Renal cortical epithelial cell (primary cell): Measurements from ENCODE around the gene STX1B. TPM values are rescaled to one million over a fixed set of nuclear protein-coding genes. Genes with fewer than 3 reads are reported as not detected.
"Not testable (repeated sequence)": the region's sequence is repeated elsewhere in the genome, so short reads cannot be mapped to it uniquely, and the experiment has no call there.

Experiments
- DNase-seq: peaks from one replicate; pipeline ENCODE4 v3.0.0-alpha.2; 2011; ENCODE audit warnings: low read depth
- total RNA-seq: library from RNA; depleted of rRNA; stranded (reverse); fragments of >200 nt; gene quantifications from 2 replicates; pipeline ENCODE4 v1.2.3, GENCODE V29; 2014

Gene STX1B
- total RNA-seq, result 0.80 TPM in 1 of 2 replicates, not detected in the other

DNA sequence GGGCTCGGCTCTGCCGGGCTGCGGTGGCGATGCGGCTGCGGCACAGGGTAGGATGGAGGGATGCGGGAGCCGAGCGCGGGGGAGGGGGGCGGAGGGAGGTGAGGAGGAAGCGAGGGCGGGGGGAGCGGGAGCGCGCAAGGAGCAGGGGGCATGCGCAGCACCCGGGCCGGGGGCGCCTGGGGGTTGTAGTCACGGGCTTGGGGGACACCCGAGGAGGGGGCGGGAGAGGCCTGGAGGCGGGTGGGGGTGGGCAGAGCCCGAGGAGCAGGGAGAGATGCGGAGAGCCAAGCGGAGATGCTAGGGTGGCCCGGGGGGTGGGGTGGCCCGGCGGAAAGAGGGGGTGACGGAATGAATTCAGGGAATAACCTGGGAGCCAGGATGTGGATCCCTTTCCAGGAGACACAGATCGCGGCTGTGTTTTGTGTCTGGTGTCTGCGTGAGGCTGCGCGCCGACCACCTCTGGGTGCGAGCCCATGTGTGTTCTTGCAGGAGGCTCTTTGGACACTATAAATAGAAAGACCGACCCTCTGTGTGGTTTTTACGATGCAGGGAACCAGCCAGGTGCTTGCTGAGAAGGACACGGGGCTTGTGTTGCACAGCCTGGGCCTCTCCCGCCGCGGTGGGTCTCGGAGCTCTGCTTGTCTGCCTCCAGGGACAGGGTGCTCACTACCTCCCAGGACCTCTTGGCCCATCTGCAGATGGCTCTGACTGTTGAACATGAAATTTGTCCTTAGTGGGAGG lies at the start of gene STX1B:
Gene STX1B (minus strand): TSS at position 54 of the 741 bp plus-strand sequence. CDS start 242 bp downstream, outside the sequence.
- no peak for DNase-seq

DNA sequence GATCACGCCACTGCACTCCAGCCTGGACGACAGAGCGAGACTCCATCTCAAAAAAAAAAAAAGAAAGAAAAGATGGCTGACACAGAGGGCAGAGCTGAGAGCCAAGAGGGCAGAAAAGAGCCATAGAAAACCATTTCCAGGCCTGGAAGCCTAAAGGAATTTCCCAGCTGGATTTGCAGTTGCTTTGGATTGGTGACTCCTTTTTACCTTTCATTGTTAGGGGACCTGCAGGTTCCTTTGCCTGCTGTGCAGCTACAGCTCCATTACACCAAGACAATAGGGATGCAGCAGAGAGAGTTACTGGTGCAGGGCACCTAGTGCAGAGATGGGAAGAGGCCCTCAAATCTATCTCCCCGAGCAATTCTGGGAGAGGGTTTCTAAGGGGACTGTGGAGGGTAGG lies 45.2 kb upstream of the STX1B start:
- DNase-seq, result no peak

DNA sequence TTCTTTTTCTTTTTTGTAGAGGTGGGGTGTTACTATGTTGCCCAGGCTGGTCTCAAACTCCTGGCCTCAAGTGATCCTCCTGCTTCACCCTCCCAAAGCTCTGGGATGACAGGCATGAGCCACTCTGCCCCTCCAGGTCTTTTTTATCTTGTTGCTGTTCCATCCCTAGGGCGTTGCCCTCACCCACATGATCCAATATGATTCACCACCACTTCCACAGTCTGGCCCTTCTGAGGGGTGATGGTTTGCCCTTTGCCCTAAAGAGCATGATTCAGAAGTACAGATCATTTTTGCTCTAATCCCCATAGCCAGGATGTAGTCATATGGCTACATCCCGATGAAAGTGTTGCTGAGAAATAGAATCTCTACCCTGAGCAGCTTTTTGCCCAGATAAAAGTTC lies 41.7 kb upstream of the STX1B start:
- peak; percentile 91 for DNase-seq

DNA sequence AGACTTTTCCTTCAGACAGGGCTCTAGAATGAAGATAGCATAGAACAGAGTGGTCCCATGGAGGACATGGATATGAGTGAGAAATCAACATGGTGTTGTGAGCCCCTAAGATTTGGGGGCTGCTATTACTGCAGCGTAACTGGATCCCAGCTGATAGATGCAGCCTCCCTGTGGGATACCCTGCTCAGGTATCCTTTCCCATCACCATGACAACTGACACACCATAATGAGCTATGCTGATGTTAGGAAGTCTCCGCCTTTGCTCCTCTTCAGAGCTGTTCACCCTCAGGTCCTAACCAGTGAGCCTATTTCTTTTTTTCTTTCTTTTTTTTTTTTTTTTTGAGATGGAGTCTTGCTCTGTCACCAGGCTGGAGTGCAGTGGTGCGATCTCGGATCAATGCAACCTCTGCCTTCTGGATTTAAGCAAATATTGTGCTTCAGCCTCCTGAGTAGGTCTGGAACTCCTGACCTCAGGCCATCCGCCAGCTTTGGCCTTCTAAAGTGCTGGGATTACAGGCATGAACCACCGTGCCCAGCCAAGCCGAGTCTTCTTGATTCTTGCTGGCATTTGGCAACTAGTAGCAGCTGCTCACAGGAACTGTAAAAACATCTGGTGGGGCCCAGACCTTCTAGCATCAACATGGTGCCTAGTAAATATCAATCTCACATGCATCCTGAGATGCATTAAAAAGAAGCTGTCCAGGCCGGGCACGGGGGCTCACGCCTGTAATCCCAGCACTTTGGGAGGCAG lies 40.0 kb upstream of the STX1B start:
- DNase-seq, result no peak

DNA sequence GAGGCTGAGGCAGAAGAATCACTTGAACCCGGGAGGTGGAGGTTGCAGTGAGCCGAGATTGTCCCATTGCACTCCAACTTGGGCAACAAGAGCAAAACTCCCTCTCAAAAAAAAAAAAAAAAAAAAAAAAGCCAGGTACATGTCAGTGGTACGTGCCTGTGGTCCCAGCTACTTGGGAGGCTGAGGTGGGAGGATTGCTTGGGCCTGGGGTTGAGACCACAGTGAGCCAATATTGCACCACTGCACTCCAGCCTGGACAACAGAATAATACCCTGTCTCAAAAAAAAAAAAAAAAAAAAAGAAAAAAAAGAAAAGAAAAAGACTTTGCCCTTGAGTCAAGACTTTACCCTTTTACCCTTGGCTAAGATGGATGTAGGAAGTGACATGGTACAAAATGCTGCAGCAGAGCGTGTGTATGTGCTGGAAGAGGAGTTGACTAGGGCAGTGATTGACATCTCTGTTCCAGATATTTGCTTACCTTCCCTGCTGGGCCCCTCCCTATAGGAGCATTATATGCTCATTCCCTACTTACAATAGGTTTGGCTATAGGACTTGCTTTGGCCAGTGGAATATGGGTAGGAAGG lies 33.6 kb upstream of the STX1B start:
- no peak for DNase-seq

DNA sequence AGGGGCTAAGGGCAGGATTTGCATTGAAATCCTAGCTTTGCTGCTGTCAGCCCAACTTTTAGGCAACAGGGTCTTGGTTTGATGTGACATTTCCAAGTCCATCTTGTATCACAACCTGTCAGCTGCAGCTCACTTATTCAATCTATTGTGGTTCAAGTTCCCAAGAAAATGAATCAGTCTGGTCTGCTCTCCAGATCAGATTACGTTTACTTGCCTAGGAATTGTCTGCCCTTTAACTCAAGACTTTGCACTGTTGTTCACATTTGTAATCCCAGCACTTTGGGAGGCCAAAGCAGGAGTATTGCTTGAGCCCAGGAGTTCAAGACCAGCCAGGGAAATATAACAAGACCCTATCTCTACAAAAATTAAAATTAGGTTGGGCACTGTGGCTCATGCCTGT lies 32.9 kb upstream of the STX1B start:
- DNase-seq, result no peak

DNA sequence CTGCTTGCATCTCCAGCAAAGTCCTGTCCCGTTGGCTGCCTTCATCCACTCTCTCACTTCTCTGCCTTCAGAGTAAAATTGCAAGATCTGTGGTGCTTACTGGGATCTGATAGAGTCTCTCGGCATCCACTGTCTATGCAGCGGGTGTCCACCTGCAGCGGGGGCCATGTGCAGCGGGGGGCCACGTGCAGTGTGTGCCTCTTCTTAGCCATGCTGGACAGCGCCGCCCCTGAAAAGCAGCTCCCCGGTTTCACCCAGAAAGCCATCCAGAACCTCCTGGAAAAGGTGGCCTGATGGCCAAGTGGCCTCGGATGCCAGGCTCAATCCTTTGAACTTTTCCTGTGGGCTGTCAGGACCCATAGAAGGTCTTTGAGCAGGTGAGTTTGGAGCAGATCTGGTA lies 32.4 kb upstream of the STX1B start:
- no peak for DNase-seq

DNA sequence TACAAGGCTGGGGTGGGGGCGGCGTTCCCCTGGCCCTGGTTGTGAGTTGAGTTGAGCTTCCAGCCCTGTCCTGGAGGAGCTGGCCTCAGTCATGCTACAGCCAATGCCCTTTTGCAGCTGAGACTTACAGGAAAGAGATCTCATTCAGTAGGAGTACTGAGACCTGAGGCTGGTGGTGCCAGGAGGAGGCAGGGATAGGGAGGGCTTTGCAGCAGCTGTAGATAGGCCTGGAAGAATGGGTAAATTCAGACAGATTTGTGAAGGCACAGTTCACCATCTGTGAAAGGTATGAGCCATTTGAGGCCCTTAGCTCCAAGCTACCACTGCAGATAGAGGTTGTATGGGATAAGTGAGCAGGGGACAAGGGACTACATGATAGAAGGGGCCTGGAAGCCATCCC lies 28.6 kb upstream of the STX1B start:
- DNase-seq, result no peak

DNA sequence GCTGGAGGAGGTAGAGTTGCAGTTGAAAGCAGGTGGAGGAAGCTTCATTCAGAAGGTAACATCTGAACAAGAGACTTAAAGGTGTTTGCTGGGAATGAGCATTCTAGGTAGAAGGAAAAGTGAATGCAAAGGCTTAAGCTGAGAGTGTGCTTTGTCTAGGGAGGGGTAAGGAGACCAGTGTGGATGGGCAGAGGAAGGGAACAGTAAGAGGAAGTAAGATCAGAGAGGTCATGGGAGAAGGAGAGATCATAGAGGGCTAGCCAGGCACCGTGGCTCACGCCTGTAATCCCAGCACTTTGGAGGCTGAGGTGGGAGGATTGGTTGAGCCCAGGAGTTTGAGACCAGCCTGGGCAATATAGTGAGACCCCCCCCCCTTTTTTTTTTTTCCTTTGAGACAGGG lies 26.3 kb upstream of the STX1B start:
- DNase-seq, result no peak

DNA sequence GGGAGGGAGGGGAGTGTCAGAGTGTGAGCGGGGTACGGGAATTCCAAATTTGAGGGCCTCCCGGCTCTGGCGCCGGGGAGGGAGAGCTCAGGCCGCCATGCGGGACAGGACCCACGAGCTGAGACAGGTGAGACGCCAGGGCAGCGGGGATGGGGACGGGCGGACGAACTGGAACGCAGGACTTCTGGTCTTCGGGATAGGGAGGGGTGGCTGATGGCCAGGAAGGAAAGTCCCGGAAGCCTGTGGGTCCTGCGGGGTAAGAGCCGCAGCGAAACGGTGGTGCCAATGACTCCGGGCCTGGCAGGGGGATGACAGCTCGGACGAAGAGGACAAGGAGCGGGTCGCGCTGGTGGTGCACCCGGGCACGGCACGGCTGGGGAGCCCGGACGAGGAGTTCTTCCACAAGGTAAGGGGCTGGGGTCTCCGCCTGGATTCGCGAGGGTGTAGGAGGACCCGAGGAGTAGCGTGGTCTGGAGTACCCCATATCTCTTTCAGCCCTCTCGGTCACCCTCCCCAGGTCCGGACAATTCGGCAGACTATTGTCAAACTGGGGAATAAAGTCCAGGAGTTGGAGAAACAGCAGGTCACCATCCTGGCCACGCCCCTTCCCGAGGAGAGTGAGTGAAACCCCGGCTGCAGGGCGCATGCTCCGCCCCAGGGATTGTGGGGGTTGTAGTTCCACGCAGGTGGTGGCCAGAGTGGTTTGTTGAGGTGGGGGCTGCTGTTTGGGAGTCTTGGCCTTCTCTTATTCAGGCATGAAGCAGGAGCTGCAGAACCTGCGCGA lies 23.5 kb upstream of the STX1B start:
- peak; percentile 70 for DNase-seq

DNA sequence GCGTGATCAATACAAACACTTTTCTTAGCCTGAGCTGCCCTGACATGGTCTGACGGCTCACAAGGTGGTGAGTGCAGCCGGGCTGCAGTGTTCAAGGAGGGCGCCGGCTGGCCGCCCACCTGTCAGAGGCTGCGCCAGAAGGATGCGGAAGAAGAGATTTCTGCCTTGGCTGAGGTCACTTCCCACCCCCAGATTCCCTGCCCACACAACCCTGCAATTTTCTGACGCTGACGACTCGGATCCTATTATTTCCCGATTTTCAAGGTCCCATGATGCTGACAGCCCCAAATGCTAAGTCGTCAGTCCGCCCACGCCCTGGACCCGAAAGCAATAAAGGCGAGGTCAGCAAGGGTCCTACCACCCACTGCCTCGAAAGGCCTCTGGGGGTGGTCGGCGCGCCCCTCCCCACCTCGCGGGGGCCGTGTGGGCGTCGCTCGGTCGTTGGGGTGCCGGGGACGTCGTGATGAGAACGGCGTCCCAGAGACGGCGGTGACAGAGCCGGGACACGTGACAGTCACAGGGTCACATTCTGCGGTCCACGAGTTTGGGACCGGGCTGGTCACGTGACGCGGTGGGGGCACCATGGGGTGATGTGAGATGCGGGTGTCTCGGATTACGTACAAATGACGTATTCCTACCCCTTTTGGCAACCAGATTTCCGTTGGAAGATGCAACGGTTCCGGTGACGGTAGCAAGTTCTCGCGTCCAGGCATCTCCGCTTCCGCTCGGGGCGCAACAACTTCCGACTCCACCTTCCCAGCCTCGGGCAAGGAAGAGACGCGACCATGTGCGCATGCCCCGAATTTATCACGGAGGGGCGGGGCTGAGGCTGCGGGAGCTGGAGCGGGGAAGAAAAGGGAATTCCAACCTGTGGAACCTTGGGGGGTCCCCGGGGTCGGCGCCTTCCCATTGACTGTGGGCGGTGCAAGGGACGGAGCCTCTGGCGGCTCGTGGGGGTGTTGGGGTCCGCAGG lies 22.6 kb upstream of the STX1B start, which contains the start of gene STX4:
Gene STX4 (plus strand): TSS at position 823 of the 973 bp plus-strand sequence. CDS start 248 bp downstream, outside the sequence.
- peak; percentile 92 for DNase-seq

DNA sequence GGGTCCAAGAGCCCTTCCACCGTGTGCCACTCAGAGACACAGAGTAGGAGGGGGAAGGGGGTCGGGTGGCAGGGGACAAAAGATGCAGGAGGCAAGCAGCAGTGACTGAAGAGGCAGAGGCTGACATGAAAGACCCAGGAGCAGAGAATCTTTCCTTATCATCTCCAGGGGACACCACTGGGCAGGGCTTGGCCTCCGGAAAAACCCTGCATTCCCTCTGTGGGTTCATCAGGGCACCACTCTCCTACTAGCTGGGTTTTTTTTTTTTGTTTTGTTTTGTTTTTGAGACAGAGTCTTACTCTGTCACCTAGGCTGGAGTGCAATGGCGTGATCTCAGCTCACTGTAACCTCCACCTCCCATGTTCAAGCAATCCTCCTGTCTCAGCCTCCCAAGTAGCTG lies 20.8 kb upstream of the STX1B start:
- no peak for DNase-seq

DNA sequence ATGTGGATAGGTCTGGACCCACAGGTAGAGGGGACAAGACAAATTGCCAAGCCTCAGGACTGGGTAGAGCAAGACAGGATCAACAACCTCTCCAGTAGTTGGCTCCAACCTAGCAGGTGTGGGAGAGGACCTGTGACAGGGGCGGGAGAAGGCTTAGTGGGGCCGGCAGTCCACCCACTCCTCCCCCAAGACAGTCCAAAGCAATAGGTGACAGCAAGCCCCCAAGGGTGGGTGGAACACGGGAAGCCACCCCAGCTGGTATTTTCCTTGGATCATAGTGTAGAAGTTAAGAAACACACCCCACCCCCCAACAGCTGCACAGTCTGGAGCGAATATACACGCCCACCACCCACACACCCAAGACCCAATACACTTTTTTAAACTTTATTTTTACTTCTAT lies 18.8 kb upstream of the STX1B start:
- DNase-seq, result no peak

DNA sequence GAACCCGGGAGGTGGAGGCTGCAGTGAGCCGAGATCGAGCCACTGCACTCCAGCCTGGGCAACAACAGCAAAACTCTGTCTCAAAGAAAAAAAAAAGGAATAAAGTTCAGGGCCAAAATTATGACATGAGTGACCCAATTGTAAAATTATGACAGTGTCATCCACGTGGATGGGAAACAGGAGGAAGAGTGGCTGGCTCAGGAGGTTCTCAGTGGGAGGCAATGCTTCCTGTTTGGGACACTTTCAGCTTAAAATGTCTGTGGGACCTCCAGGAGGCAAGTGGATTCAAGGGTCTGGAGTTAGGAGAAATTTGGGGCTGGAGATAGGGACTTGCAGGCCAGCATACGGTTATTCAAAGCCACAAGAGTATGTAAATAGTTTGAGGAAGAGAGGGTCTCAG lies 14.9 kb upstream of the STX1B start:
- no peak for DNase-seq

DNA sequence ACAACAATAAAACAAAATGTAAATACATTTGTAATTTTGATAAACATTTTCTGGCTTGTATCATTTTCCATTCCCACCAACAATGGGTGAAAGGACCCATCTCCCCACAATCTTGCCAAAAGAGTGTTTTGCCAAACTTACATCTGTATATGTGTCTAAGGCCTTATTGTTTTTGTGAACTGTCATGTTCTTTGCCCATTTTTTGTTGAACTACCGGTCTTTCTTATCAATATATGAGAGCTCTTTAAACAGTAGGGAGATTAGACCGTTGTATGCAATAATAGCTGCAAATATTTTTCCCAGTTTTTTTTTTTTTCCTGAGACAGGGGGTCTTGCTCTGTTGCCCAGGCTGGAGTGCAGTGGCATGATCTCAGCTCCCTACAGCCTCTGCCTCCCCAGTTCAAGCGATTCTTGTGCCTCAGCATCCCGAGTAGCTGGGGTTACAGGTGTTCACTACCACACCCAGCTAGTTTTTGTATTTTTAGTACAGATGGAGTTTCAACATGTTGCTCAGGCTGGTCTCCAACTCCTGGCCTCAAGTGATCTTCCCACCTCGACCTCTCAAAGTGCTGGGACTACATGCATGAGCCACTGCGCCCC lies 13.3 kb upstream of the STX1B start:
- no peak for DNase-seq

DNA sequence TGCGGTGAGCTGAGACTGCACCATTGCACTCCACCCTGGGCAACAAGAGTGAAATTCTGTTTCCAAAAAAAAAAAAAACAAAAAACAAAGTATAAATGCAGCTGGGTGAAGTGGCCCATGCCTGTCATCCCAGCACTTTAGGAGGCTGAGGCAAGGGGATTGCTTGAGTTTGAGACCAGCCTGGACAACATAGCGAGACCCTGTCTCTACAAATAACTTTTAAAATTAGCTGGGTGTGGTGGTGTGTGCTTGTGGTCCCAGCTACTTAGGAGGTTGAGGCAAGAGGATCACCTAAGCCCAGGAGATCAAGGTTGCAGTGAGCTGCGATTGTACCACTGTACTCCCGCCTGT lies 12.8 kb upstream of the STX1B start:
- DNase-seq, result no peak

DNA sequence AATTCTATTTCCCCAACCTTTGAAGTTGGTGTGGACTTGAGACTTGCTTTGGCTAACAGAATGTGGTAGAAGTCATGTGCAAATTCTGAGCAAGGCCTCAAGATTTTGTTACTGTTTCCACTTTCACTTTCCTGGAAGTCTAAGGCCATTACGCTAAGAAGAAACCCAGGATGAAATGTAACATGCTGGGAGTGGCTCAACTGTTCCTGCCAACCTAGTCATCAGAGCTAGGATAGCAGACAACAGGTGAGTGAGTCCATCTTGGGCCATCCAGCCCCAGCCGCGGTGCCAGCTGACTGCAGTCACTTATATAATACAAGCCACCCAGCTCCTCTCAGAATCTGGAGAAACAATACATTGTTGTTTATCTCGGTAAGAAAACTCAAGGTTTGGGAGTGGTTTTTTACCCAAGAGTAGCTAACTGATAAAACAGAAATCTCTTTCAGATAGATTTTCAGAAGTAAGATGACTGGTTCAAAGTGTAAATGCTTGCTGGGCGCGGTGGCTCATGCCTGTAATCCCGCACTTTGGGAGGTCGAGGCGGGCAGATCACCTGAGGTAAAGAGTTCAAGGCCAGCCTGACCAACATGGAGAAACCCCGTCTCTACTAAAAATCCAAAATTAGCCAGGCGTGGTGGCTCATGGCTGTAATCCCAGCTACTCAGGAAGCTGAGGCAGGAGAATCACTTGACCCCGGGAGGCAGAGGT lies 12.3 kb upstream of the STX1B start:
- no peak for DNase-seq

DNA sequence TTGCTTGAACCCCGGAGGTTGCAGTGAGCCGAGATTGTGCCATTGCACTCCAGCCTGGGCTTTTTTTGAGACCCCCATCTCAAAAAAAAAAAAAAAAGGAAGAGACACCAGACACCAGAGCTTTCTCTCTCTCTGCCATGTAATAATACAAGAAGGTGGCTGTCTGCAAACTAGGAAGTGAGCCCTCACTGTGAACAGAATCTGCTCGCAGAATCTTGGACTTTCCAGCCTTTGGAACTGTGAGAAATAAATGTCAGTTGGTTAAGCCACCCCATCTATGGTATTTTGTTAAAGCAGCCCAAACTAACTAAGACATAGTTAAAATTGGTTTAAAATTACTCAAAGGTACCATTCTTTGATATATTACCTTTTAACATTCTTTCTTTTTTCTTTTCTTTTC lies 10.1 kb upstream of the STX1B start:
- DNase-seq, result no peak

DNA sequence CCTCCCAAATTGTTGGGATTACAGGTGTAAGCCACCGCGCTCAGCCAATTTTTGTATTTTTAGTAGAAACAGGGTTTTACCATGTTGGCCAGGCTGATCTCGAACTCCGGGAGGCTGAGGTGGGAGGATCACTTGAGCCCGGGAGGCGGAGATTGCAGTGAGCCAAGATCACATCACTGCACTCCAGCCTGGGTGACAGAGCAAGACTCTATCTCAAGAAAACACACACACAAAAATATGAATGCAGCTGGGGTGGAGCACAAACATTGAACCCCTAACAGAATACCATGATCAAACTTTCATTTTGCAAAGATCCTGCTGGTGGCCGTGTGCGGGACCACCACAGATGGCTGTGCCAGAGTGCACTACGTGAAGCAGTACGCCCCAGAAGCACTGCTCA lies 7.3 kb upstream of the STX1B start:
- DNase-seq, result not testable (repeated sequence)

DNA sequence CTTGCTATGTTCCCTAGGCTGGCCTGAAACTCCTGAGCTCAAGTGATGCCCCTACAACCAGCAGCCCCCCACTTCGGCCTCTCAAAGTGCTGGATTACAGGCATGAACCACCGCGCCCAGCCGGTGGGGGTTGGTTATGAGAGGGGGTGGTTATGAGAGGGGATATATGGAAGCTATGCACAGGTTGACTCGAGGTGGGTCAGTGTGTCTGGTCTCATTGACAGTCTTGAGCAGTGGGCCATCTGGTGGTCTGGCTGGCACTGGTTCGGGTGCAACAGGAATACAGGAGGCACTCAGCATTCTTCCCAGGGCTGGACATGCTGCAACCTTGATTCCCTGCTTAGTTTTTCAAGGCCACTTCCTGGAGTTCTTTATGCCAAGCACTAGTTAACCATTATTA lies 5.6 kb upstream of the STX1B start:
- DNase-seq, result peak; percentile 55
